Thyroid gland (tissue), 4 donors: ENCODE results near the gene TRPC5OS. TPM values are rescaled to one million over a fixed set of nuclear protein-coding genes. Genes with fewer than 3 reads are reported as not detected.
A peak's percentile ranks its signal among the peaks of the same experiment; 100 is the strongest.

Source experiments
- DNase-seq, 2 donors: peaks; one replicate each; pipeline ENCODE4 v3.0.0-alpha.2; 2019
- H3K27ac ChIP-seq, 3 donors: fragments of 200-600 bp; sonication (generic); 1 replicate in 2 of 3; 2 replicates in 1 of 3; pipeline ENCODE4 v1.5.1; 2016 to 2019; ENCODE audit warnings: mild to moderate bottlenecking in 1 of 3, moderate library complexity in 1 of 3
- H3K27me3 ChIP-seq: fragments of 200-600 bp; sonication (generic); one replicate; pipeline ENCODE4 v1.5.1; 2019
- H3K36me3 ChIP-seq, 2 donors: fragments of 200-600 bp; sonication (generic); one replicate each; pipeline ENCODE4 v1.5.1; 2016 to 2019
- H3K4me1 ChIP-seq, 2 donors: fragments of 200-600 bp; sonication (generic); one replicate each; pipeline ENCODE4 v1.5.1; 2017 to 2019
- H3K4me3 ChIP-seq, 3 donors: fragments of 200-600 bp; sonication (generic); replicated peaks in 1 of 3; 1 replicate in 2 of 3; 2 replicates in 1 of 3; pipeline ENCODE4 v1.5.1; 2016; ENCODE audit warnings: mild to moderate bottlenecking in 1 of 3
- H3K9me3 ChIP-seq: fragments of 200-600 bp; sonication (generic); one replicate; pipeline ENCODE4 v1.5.1; 2017
- CTCF ChIP-seq, 6 experiments: fragments of 200-600 bp in 3 of 6; fragments of 450-650 bp in 3 of 6; sonication (generic) in 3 of 6; IDR thresholded peaks; one replicate each; pipeline ENCODE4 v1.5.1; 2016 to 2019; ENCODE audit warnings: antibody characterized with exemption in 6 of 6, mild to moderate bottlenecking in 2 of 6, inconsistent platforms in 1 of 6, moderate library complexity in 1 of 6
- POLR2A ChIP-seq, 2 donors: fragments of 450-650 bp; IDR thresholded peaks; one replicate each; pipeline ENCODE4 v1.6.1; 2017; ENCODE audit warnings: antibody characterized with exemption in 2 of 2, mild to moderate bottlenecking in 2 of 2, moderate library complexity in 1 of 2
- WGBS, 2 donors: methylation state at CpG; one replicate each; pipeline ENCODE4 v1.1.5; 2017; 5-methylcytosine and 5-hydroxymethylcytosine counted together
- intact Hi-C: fragments of 100-400 bp; cut with DNase I; formaldehyde crosslinking; loops from one replicate; pipeline ENCODE4 v1.15.1; 2023
- total RNA-seq, 4 donors: library from RNA; depleted of rRNA; stranded (reverse); fragments of >200 nt; gene quantifications; one replicate each; pipeline ENCODE4 v1.2.3, GENCODE V29; 2016

TRPC5OS gene
- under 1 TPM in 1 of 4 donors, not detected in 3; 0.27 TPM for total RNA-seq

GRCh38 chrX:111875881-111876280 lies at the start of gene TRPC5OS:
TSS of gene TRPC5OS (plus strand) at chrX:111876181. CDS start at chrX:111901850, 25,669 bp downstream.
- Histone ChIP-seq H3K4me1 (no peaks in the 10 kb centered on the region), H3K36me3 (no peaks in the 10 kb centered on the region), H3K9me3 (no peaks in the 10 kb centered on the region), H3K4me3 (no peak within 1 kb of the TSS), H3K27ac (no peak within 1 kb of the TSS), H3K27me3 (peaks cover 7% of the 10 kb centered on the region)
- no peak for TF ChIP-seq POLR2A (IDR thresholded peaks at IDR 0.05)
- TF ChIP-seq CTCF (IDR thresholded peaks at IDR 0.05) = no peak
- WGBS, 2 donors = 96 to 100% methylated on average over 1 of the region's 1 CpG
- intact Hi-C loops = loop anchor here (10.0 kb wide), 1 partner anchor 269 kb away; no protein-coding TSS in a partner anchor
- DNase-seq = no peak

GRCh38 chrX:111829345-111829744 lies 46.6 kb upstream of the TRPC5OS start:
- 77 to 83% methylated on average over 2 of the region's 2 CpGs for WGBS, 2 donors
- H3K4me1 ChIP-seq = peaks cover 0 to 5% of the 10 kb centered on the region in 2 donors
- intact Hi-C loops = no loop called here

GRCh38 chrX:111830571-111830970 lies 45.4 kb upstream of the TRPC5OS start:
- intact Hi-C loops = no loop called here
- H3K27me3 ChIP-seq = no peaks in the 10 kb centered on the region
- no peaks in the 10 kb centered on the region for H3K9me3 ChIP-seq
- H3K4me1 ChIP-seq = peaks cover 0 to 5% of the 10 kb centered on the region in 2 donors
- no peak overlapping the region for H3K4me3 ChIP-seq
- no peak for TF ChIP-seq CTCF (IDR thresholded peaks at IDR 0.05)
- TF ChIP-seq POLR2A (IDR thresholded peaks at IDR 0.05) = no peak
- H3K36me3 ChIP-seq = no peaks in the 10 kb centered on the region
- 47 to 56% methylated on average over 2 of the region's 2 CpGs for WGBS, 2 donors
- no peak overlapping the region for H3K27ac ChIP-seq
- no peak for DNase-seq

More at GRCh38 chrX:111829345-111829744, 46.6 kb upstream of the TRPC5OS start:
- H3K4me3 ChIP-seq = no peak overlapping the region
- no peak for DNase-seq
- no peak overlapping the region for H3K27ac ChIP-seq
- no peaks in the 10 kb centered on the region for H3K9me3 ChIP-seq
- no peak for TF ChIP-seq CTCF (IDR thresholded peaks at IDR 0.05)
- TF ChIP-seq POLR2A (IDR thresholded peaks at IDR 0.05) = no peak
- no peaks in the 10 kb centered on the region for H3K36me3 ChIP-seq
- no peaks in the 10 kb centered on the region for H3K27me3 ChIP-seq

- 83% methylated on average over 1 of the region's 1 CpG; no CpG with 5 or more reads in 1 of the 2 donors for WGBS, 2 donors
- intact Hi-C loops = no loop called here
- no peaks in the 10 kb centered on the region for H3K9me3 ChIP-seq
- no peaks in the 10 kb centered on the region for H3K36me3 ChIP-seq
- DNase-seq = peak; percentile 4 to 40
- no peaks in the 10 kb centered on the region for H3K27me3 ChIP-seq
- no peak overlapping the region for H3K27ac ChIP-seq
- H3K4me1 ChIP-seq = peaks cover 0 to 5% of the 10 kb centered on the region in 2 donors
- no peak for TF ChIP-seq CTCF (IDR thresholded peaks at IDR 0.05)
- no peak for TF ChIP-seq POLR2A (IDR thresholded peaks at IDR 0.05)
- no peak overlapping the region for H3K4me3 ChIP-seq
Observed at GRCh38 chrX:111831343-111831742, 44.6 kb upstream of the TRPC5OS start.

- intact Hi-C loops = no loop called here
- Histone ChIP-seq H3K9me3 (no peaks in the 10 kb centered on the region), H3K4me3 (no peak overlapping the region), H3K27me3 (no peaks in the 10 kb centered on the region), H3K36me3 (no peaks in the 10 kb centered on the region), H3K27ac (no peak overlapping the region), H3K4me1 (no peaks in the 10 kb centered on the region)
- TF ChIP-seq CTCF (IDR thresholded peaks at IDR 0.05) (no peak), POLR2A (IDR thresholded peaks at IDR 0.05) (no peak)
- 50 to 80% methylated on average over 1 of the region's 1 CpG for WGBS, 2 donors
- DNase-seq = peak in 1 of 2 donors; percentile 7
Observed at GRCh38 chrX:111837197-111837596, 38.8 kb upstream of the TRPC5OS start.
